ENCODE measurements around the gene CTDP1. TPM values are rescaled to one million over a fixed set of nuclear protein-coding genes. Genes with fewer than 3 reads are reported as not detected.

CTDP1 gene
- total and polyA plus RNA-seq, 9 of the 15 experiments (the other 6 are each of a cell fraction or from before 2014, with no cell fraction given): 0.07 to 19.2 (median 4.0) TPM

DNA sequence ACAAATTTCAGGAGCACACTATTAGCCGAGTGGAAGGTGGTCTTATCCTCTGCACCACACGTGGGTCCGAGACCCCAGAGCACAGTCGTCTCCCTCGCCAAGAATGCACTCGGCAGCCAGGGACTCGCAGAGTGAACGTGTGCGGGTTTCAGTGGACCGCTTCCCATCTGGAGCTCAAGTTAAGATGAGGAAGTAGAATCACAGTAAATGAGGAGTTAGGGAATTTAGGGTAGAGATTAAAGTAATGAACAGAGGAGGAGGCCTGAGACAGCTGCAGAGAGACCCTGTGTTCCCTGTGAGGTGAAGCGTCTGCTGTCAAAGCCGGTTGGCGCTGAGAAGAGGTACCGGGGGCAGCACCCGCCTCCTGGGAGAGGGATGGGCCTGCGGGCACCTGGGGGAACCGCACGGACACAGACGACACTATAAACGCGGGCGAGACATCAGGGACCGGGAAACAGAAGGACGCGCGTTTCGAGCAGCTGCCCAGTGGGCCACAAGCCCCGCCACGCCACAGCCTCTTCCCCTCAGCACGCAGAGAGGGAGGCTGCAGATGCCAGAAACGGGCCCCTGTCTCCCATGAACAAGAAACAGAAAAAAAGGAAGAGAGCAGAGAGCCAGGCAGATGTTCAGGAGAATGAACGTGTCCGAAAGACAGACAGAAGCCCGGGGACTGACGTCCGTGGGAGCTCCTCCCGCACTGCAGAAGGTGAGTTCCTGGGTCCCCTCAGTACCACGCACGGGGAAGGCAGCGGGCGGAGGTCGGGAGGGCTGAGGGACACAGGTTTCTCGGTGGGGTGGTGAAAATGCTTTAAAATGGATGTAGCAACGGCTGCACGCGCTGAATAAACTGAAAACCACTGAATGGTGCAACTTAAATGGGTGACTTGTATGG, 112.7 kb downstream of the CTDP1 start:
- intact Hi-C loops (cut with micrococcal nuclease) (no loop called here), in situ Hi-C loops (cut with MboI) (no loop called here)
- Histone ChIP-seq H3K4me3 (no peak overlapping the region), H3K9me3 (replicated peaks; ENCODE audit: control insufficient read depth, insufficient read depth, low read depth, low read length) (no peaks in the 10 kb centered on the region), H3K4me1 (replicated peaks in 1 of 2; ENCODE audit: control insufficient read depth in 2 of 2, insufficient read depth in 2 of 2, low read length in 2 of 2) (peaks cover 0 to 4% of the 10 kb centered on the region in 2 experiments; a peak in 3 of 5 replicates), H3K79me2 (ENCODE audit: control insufficient read depth, insufficient read depth, low read length) (no peaks in the 10 kb centered on the region), H3K4me2 (ENCODE audit: insufficient read depth, low read length) (no peak overlapping the region), H3K27me3 (ENCODE audit: control insufficient read depth in 2 of 2, insufficient read depth in 2 of 2, low read length in 2 of 2) (peaks cover 25 to 60% of the 10 kb centered on the region in 2 experiments; a peak in 4 of 5 replicates), H3K9ac (ENCODE audit: insufficient read depth in 1 of 2, low read depth in 2 of 2, low read length in 2 of 2) (no peak overlapping the region), H4K20me1 (replicated peaks; ENCODE audit: control insufficient read depth, insufficient read depth, low read length) (no peaks in the 10 kb centered on the region), H3K36me3 (ENCODE audit: control insufficient read depth, insufficient read depth, low read length) (no peaks in the 10 kb centered on the region), H3K9me1 (ENCODE audit: control insufficient read depth, insufficient read depth, low read length) (no peaks in the 10 kb centered on the region), H3K27ac (ENCODE audit: extremely low read depth, low read depth, low read length) (no peak overlapping the region), H2AFZ (ENCODE audit: low read depth, low read length) (no peak overlapping the region)
- no TSS peak for BruUV-seq (replicated peaks)
- ATAC-seq: no peak
- FAIRE-seq: no peak
- WGBS (ENCODE audit: insufficient coverage, low coverage, missing lambda C conversion rate): 4% methylated on average over 34 of the region's 46 CpGs
- no peak for TF ChIP-seq ZNF274 (IDR thresholded peaks at IDR 0.05; ENCODE audit: borderline replicate concordance, low read depth, low read length)
- TF ChIP-seq SETDB1 (IDR thresholded peaks at IDR 0.05; ENCODE audit: low read length): no peak
- TF ChIP-seq NR2C2 (CRISPR knock-in tag; IDR thresholded peaks at IDR 0.05): no peak
- TF ChIP-seq NR2C2 (tag; IDR thresholded peaks at IDR 0.05): no peak
- no peak for TF ChIP-seq ZNF175 (CRISPR knock-in tag; IDR thresholded peaks at IDR 0.05; ENCODE audit: low read depth)
- TF ChIP-seq FOS (IDR thresholded peaks at IDR 0.05; ENCODE audit: extremely low read depth, insufficient read length): no peak
- TF ChIP-seq ZNF3 (CRISPR knock-in tag; IDR thresholded peaks at IDR 0.05): no peak
- TF ChIP-seq ZNF77 (CRISPR knock-in tag; IDR thresholded peaks at IDR 0.05): no peak
- TF ChIP-seq GATAD2A (IDR thresholded peaks at IDR 0.05): no peak
- DNase-seq (ENCODE audit: extremely low read depth in 1 of 4, low spot score in 3 of 4): no peak
- ChIA-PET POLR2A (no interaction called here), CTCF (ENCODE audit: low intra/inter-chr PET ratio) (no interaction called here)
